Kidney glomerular epithelial cell (primary cell): Measurements from ENCODE around the gene CFAP70.
A peak's percentile ranks its signal among the peaks of the same experiment; 100 is the strongest.
"Not testable (repeated sequence)": the region's sequence is repeated elsewhere in the genome, so short reads cannot be mapped to it uniquely, and the experiment has no call there.

Experiments used
- DNase-seq: peaks from one replicate; lab custom pipeline; 2025; lab: John Stamatoyannopoulos, UW

The CFAP70 gene

GRCh38 chr10:73358331-73359279, at the start of gene CFAP70:
Gene CFAP70, minus strand, starts transcription at chr10:73358864. Its CDS starts 4,068 bp downstream, at chr10:73354796.
- peak; percentile 88 for DNase-seq

DNA sequence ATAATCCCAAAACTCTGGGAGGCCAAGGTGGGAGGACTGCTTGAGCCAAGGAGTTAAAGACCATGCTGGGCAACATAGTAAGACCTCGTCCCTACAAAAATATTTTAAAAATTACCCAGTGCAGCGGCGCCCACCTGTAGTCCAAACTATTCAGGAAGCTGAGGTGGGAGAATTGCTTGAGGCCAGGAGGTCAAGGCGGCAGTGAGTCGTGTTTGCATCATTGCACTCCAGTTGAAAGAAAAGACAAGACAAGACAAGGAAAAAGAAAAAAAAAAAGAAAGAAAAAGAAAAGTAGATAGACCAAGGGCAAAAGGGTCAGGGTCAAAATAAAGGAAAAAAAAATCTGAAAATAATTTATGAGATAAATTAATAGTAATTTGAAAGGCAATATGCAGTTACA, 49.4 kb upstream of the CFAP70 start:
- DNase-seq = no peak

DNA sequence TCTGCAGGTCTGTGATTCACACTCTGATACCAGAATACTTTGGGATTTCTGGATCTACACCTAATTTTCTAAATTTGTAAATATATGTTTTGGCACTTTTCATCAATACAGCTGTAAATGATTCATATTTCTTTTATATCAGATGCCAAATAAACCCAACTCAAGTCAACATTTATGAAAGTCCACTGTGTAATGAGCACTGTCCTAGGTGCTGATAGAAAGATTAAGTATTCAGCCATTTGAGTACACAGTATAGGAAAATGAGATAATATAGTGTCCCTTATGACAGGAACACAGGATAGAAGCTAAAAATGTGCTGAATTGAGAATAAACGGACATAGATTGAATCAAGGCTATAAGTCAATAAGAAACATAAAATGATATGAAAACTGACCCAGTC, 48.8 kb upstream of the CFAP70 start:
- no peak for DNase-seq

DNA sequence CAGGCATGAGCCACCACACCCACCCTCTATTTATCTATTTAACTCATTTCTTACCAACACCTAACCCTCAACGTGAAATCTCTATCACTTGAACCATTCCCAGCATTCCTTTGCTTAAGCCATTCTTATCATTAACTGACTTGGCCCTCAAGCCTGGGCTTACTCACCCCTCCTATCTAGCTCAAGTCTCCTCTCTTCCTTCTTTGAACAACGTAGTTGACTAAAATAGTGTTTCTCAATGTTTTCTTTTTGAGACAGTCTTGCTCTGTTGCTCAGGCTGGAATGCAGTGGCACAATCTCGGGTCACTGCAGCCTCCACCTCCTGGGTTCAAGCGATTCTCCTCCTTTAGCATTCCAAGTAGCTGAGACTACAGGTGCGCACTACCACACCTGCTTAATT, 48.2 kb upstream of the CFAP70 start:
- peak; percentile 82 for DNase-seq

DNA sequence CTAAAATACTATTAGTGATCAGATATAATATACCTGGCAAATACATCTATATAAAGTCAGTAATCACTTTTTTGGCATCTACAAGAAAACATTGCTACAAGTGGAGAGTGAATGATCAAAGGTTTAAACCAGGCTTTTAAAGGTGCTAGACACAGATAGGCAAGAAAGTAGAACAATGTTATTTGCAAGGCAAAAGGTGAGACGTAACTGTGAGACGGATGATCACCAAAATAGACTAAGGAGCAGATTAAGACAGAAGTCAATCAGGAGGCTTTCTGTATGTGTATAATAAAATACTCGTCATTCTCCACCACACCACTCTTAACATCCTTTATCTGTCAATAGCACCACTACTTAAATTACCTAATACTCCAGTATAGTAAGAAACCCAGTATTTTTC, 46.9 kb upstream of the CFAP70 start:
- DNase-seq = no peak

DNA sequence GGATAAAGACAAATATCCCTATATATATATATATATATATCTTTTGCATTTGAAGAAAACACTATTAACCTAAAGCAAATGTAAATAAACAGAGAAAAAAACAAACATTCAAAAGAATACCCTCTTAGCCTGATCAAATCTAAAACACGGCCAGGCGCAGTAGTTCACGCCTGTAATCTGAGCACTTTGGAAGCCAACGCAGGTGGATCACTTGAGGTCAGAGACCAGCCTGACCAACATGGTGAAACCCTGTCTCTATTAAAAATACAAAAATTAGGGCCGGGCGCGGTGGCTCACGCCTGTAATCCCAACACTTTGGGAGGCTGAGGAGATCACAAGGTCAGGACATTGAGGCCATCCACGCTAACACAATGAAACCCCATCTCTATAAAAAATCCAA, 46.0 kb upstream of the CFAP70 start:
- no peak for DNase-seq

- no peak for DNase-seq
Observed at GRCh38 chr10:73401636-73402035, 43.0 kb upstream of the CFAP70 start.

DNA sequence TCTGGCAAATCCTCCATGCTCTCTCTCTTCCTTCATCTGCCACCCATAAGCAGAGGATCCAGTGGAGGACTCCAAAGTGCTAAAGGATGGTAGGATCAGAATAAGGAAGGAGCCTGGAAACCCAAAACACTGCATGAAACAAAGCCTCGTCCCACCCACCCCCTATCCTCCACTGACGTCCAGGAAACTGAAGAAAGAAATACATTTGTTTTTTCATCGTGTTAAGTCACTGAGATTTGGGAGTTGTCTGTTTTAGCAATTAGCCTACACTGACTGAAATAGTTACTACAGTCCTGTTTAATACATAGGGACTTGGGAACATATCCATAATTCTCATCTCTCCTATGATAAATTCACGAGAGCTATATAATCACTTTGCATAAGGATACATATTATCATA, 40.4 kb upstream of the CFAP70 start:
- no peak for DNase-seq

- DNase-seq = no peak
Observed at GRCh38 chr10:73398024-73398423, 39.4 kb upstream of the CFAP70 start.

- not testable (repeated sequence) for DNase-seq
Observed at GRCh38 chr10:73394325-73394724, 35.7 kb upstream of the CFAP70 start.

DNA sequence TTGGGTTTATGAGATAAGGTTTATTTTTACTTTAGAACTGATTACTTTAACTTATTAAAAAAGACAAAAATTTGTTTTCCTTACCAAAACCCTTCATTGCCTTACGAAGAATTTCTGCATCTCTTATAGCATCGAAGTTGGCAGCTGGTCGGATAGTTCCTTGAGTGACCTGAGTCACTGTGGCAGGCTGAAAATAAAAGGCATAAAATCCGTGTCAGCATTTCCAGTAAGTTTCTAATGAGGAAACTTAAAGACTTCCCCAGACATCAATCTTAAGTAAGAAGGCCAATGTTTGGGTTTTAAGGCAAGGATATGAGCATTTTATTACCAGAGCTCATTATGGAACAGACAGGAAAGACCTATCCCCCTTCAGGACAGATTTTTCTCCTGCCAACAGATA, 29.6 kb upstream of the CFAP70 start:
- DNase-seq = no peak

DNA sequence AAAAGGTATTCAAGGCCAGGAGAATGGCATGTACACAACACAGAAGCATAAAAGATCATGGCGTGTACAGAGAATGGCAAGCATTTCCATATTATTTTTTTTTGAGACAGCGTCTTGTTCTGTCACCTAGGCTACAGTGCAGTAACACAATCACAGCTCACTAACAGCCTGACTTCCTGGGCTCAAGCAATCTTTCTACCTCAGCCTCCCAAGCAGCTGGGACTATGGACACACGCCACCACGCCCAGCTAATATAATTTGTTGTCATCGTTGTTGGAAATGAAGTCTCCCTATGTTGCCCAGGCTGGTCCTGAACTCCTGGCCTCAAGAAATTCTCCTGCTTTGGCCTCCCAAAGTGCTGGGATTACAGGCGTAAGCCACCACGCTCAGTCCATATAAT, 27.9 kb upstream of the CFAP70 start:
- DNase-seq = no peak

DNA sequence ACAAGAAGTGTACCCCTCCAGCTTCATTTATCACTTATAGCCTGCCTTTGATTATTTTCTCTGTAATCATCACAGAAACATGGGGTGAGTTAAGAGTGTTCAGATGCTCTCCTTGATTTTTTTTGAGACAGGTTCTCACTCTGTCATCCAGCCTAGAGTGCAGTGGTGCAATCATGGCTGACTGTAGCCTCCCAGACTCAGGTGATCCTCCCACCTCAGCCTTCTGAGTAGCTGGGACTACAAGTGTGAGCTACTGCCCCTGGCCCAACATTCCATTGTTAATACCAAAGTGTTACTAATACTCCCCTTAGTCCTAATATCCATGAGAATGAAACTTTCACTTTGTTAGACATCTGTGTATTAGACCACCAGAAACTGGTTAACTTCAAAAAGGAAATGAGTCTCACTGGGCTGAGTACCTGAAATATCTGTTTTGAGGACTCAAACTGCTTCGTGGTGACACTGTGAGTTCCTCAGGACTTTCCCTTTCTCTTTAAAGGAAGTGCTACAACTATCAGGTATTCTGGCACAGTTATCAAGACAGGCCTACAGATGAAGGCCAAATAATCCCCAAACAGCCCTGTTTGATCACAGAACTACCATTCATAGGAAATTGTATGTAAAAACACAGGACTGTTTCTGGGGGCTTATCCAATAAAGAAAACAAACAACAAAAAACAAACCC, 20.5 kb upstream of the CFAP70 start:
- DNase-seq = no peak

DNA sequence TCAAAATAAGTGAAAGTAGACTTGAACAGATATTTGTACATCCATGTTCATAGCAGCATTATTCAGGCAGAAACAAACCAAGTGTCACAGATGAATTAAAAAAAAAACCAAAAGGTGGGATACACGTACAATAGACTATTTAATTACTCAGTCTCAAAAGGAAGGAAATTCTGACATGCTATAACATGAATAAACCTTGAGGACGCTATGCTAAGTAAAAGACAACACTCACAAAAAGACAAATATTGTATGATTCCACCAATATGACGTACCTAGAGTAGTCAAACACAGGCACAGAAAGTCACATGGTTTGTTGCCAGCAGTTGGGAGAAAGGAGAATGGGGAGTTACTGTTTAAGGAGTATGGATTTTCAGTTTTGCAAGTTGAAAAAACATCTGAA, 18.0 kb upstream of the CFAP70 start:
- DNase-seq = no peak

- DNase-seq = no peak
Observed at GRCh38 chr10:73368238-73368637, 9.6 kb upstream of the CFAP70 start.

DNA sequence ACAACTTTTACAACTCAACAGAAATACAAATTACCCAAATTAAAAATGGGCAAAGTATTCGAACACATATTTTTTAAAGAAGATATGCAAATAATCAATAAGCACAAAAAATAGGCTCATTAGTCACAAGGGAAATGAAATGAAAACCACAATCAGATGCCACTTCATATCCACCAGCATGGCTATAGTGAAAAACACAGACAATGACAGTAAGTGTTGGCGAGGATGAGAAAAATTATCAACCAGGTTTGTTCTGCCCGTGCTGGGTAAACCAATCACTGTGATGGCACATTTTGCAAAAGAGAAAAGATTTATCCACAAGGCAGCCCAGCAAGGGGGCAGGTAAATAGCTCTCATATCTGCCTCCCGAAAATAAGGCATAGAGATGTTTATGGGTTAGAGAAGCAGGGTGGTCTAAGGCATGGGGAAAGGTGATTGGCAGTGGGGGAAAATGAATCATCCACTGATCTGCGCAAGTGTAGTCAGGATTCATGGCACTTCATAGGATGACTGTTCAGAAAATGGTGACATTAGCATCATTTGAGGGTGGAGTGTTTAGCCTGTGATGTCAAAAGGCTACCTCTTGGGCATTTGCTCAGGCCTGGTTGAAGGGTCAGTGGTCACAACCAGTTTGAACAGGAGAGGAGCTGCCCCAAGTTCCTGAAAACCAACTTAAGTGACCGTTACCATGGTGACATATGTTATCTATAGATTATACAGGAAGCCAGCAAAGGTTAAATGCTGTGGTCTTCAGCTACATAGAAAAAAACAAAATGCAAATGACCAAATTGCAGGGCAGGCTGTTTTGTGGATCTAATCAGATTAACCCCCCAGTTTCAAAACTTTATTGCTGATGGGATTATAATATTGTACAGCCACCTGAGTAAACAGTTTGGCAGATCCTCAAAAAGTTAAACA, 8.0 kb upstream of the CFAP70 start:
- DNase-seq = no peak

DNA sequence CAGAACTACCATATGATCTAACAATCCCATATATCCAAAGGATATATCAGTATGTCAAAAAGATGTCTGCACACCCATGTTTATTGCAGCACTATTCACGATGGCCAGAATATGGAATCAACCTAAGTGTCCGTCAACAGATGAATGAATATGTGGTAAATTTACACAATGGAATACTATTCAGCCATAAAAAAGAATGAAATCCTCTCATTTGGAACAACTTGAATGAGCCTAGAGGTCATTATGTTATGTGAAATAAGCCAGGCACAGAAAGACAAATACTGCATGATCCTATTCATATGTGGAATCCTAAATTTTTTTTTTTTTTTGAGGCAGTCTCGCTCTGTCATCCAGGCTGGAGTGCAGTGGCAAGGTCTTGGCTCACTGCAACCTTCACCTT, 6.3 kb upstream of the CFAP70 start:
- no peak for DNase-seq

DNA sequence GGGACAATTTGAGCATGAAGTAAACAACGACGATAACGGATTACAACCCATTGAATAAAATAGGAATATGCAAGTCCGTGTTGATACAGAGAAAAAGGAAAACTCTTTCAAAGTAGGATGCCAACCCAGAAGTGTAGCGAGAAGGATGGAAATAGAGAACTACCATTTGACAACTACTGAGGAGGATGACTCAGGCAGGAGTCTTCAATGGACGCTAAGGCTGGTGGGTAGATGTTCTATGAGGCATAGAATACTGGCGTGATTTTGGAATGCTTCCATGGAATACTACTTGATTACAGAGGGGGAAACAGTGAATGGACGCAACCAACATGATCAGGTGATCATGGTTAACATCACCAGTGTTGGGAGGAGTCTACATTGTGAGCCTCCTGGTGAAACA, 828 bp upstream of the CFAP70 start:
- DNase-seq = no peak

- DNase-seq = no peak
Observed at GRCh38 chr10:73357821-73358220, 843 bp downstream of the CFAP70 start.

DNA sequence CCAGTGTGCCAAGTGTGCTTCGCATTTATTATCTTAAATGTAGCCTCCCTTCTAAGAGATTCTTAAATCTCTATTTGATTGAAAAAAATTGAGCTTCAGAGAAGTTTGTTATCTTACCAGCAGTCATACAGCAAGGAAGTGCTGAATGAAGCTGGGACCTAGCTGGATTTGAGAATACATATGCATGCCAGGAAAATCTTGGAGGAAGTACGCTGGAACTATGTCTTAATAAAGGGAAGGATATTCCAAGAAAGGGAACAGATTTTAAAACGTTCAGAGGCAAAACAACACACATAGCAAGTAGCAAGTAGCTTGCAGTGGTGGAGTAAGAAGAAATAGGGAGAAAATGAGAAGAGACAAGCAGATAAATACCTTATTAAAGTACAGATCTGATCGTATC, 1.5 kb downstream of the CFAP70 start:
- no peak for DNase-seq

- DNase-seq = no peak
Observed at GRCh38 chr10:73344269-73344668, 14.4 kb downstream of the CFAP70 start.

- DNase-seq = no peak
Observed at GRCh38 chr10:73340121-73340520, 18.5 kb downstream of the CFAP70 start.
